Globus pallidus (tissue), 1 donor: ENCODE data around the gene SUSD1.
"Not testable (repeated sequence)": the region's sequence is repeated elsewhere in the genome, so short reads cannot be mapped to it uniquely, and the experiment has no call there.

ENCODE experiments used
- DNase-seq: peaks from one replicate; pipeline ENCODE4 v3.0.0-alpha.2; 2015; ENCODE audit warnings: low spot score

Gene SUSD1

DNA sequence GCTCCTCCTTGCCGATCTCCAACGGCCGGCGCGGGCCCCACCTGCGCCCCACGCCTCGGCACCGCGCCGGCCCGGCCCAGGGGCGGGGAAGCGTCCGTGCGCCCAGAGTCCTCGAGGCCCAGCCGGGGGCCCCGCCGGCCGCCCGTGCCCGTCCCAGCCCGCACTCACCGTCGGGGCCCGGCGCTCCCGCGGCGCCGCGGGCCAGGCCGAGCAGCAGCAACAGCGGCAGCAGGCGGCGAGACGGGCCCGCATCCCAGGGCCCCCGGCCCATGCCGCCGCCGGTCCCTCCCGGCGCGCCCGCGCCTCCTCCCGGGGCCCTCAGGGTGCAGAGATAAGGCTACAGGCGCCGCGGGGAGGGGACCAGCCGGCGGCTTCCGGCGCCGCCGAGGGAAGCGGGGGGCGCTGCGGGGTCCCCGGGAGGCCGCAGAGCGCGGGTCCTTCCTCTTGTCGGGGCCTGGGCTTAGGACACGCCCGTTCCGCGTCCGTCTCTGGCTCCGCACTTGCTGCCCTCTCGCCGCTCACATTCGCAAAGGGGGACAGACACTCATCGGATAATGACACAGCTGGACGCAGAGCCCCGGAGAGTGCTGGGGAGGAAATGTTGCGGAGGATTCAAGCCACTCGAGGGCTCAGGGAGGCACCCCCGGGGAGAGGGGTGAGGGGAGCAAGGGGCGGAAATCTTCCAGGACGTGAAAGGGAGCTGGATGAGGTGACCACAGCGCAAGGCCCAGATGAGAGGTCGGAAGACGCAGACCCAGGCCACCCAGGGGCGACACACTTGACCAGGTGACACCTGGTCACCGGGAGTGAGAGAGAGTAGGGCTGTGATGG lies at the start of gene SUSD1:
Gene SUSD1, minus strand, starts transcription at position 333 of the 831 bp plus-strand sequence. Its CDS starts 62 bp downstream, at position 271.
- DNase-seq, result no peak

DNA sequence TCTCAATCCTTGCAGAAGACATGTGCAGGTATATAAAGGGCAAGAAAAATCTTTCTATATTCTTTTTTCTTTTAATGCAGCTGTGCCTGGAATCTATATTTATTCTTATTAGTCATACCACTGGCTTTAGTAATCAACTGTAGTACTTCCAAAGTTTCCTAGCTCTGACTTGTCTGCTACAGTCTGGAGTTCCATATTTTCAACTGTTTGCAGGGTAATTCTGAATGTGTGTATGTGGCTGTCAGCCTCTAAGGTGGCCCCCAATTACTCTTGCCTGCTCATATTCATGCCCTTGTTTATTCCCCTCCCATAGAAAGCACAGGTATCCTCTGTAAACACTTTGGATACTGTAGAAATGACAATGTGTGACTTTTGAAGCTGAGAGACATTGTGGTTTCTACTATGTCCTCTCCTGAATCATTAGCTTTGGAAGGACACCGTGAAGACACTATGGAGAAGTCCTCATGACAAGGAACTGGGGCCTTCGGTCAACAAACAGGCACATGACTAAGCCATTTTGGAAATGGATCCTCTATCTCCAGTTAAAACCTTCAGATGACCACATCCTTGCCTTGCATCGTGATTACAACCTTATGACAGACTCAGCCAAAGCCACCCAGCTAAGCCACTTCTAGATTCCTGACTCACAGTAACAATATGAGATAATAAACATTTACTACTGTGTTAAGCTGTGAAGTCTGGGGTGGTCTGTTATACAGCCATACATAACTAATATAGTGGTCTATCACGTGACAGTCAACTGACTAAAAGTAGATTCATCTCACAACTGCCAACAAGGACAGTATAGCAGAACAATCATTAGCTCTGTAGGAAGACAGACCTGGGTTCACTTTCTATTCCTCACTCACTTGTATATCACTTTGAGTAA lies 49.5 kb upstream of the SUSD1 start:
- DNase-seq, result no peak

- no peak for DNase-seq
These were observed 43.8 kb upstream of the SUSD1 start for GRCh38 chr9:112218908-112219307.

DNA sequence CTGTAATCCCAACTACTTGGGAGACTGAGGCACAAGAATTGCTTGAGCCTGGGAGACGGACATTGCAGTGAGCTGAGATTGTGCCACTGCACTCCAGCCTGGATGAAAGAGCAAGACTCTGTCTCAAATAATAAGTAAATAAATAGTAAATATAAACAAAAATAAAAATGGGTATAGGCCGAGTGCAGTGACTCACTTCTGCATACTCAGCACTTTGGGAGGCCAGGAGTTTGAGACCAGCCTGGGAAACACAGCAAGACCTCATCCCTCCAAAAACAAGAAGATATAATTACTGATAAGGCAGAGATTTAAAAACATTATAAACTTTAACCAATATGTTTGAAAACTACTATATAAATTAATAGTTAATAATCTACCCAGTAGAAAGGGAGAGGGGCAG lies 37.8 kb upstream of the SUSD1 start:
- DNase-seq, result no peak

DNA sequence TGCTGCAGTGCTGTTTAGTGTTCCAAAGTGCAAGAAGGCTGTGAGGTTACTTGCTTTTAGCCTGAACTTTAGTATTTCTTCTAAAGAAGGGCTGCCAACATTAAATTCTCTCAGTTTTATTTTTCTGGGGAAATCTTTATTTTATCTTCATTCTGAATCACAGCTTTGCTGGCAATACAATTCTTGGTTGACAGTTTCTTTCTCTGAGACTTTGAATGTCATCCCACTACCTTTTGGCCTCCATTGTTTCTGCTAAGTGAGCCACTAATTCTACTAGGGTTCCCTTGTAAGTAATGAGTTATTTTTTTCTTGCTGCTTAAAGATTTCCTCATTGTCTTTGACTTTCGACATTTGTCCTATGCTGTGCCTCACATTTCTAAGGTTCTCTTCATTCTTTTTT lies 32.4 kb upstream of the SUSD1 start:
- no peak for DNase-seq

GRCh38 chr9:112203536-112203935 lies 28.4 kb upstream of the SUSD1 start:
- DNase-seq, result no peak

- DNase-seq, result no peak
These were observed 25.6 kb upstream of the SUSD1 start for GRCh38 chr9:112200711-112201110.

DNA sequence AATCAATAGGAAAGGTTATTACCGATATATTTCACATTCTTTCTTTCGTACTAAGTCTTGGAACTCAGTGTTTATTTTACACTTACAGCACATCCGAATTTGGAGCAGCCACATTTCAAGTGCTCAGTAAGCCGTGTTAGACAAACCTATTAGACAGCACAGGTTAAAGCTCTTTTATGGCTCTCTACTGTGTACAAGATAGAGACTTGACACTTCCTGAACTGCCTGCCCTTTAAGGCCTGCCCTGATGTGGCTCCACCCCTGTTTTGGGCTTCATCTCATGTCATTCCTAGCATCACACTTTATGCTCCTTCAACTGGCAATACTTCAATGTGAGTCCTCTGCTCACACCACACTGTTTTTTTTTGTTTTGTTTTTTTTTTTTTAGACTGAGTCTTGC lies 23.5 kb upstream of the SUSD1 start:
- no peak for DNase-seq

DNA sequence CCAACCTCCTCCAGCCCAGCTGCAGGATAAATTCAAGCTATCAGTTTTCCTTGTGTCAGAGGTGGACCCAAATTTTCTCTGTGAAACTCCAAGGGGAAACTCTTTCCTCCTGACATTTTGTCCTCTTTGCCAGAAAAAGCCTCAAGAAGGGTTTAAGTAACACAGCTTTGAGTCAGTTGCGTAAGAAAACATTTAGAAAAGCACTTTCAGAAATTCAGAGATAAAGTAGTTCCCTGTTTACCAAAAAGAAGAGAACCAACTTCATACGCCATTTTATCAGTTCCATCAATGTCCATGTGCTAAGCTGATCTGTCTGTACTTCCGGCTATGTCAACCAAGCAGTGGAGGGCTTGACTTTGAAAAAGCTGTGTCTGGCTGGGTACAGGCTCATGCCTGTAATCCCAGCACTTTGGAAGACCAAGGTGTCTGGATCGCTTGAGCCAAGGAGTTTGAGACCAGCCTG lies 19.9 kb upstream of the SUSD1 start:
- no peak for DNase-seq

GRCh38 chr9:112193572-112194288 lies 18.6 kb upstream of the SUSD1 start:
- DNase-seq, result no peak

DNA sequence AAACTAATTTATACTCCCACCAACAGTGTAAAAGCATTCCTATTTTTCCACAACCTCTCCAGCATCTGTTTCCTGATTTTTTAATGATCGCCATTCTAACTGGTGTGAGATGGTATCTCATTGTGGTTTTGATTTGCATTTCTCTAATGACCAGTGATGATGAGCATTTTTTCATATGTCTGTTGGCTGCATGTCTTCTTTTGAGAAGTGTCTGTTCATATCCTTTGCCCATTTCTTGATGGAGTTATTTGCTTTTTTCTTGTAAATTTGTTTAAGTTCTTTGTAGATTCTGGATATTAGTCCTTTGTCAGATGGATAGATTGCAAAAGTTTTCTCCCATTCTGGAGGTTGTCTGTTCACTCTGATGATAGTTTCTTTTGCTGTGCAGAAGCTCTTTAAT lies 15.2 kb upstream of the SUSD1 start:
- DNase-seq, result not testable (repeated sequence)

DNA sequence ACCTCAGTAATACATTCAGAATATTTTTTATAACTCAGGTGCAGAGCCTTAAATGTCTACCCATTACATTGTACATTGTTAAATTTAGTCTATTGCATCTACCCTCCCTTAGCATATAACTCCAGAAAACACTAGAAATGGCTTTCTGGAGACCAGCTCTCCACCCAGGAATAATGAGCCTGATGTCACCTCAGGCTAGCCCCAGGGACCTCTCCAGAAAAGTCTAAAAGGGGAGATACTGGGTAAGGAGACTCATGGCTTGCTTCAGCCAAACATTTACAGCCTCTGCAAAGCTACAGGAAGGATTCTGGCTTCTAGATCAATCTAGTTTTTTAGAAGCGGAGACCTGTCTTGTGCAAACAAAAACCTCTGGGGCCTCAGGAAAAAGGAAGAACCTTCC lies 13.8 kb upstream of the SUSD1 start:
- DNase-seq, result no peak

DNA sequence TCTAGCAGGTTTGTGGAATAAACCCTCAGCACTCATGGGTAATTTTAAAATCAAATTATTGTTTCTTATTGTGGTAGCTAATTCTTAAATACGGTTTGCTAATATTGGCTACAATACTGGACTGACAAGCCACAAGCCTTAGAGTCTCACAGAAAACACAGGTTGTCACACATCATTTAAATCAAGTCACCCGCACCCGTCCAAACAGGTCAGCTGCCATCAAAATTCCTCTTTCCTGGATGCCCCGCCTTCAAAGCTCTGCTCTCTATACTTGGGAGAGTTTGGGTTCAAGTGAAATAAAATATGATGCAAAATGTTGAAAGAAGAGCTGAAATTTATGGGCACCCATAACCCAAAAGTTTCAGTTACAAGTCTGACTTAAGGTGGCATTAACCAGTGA lies 12.3 kb upstream of the SUSD1 start:
- no peak for DNase-seq

- DNase-seq, result no peak
These were observed 11.6 kb upstream of the SUSD1 start for GRCh38 chr9:112186695-112187094.

- no peak for DNase-seq
These were observed 9.8 kb upstream of the SUSD1 start for GRCh38 chr9:112184946-112185345.

- no peak for DNase-seq
These were observed 9.1 kb upstream of the SUSD1 start for GRCh38 chr9:112184221-112184620.

DNA sequence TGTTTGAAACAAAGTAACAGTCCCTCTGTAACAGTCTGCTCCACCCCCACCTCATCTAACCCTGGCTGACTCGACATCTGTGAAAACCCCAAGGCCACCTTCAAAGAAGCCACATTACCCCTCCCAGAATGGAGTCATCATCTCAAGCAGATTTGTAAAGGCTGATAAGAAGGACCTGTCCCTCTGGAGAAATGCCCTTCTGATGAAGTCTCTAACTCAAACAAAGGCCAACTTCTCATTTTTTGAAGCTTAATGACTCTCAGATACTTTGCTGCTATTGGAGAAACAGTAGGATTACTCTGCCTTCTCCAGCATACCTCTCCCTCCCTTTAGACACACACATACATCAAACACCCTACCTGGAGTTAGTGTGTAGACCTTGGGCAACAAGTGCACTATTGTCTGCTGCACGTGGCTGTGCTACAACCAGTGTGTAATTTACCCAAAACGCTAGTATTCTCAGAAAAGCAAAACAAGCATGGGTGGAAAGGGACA lies 5.3 kb upstream of the SUSD1 start:
- DNase-seq, result no peak

DNA sequence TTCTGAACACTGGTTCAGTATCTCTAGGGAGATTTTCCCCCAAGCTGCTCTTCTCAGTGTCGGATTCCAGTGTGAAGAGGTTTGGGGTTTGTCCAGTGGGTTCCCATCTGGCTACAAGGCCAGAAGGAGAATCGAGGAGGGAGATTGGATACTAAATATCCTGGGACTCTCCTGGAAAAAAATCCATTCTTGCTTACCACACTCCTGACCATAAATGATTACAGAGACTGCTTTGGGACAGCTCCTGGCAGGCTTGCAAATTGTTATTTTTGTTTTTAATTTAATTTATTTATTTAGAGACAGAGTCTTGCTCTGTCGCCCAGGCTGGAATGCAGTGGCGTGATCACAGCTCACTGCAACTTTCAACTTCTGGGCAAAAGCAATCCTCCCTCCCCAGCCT lies 4.7 kb upstream of the SUSD1 start:
- DNase-seq, result no peak

- no peak for DNase-seq
These were observed 1.4 kb upstream of the SUSD1 start for GRCh38 chr9:112176524-112176923.

DNA sequence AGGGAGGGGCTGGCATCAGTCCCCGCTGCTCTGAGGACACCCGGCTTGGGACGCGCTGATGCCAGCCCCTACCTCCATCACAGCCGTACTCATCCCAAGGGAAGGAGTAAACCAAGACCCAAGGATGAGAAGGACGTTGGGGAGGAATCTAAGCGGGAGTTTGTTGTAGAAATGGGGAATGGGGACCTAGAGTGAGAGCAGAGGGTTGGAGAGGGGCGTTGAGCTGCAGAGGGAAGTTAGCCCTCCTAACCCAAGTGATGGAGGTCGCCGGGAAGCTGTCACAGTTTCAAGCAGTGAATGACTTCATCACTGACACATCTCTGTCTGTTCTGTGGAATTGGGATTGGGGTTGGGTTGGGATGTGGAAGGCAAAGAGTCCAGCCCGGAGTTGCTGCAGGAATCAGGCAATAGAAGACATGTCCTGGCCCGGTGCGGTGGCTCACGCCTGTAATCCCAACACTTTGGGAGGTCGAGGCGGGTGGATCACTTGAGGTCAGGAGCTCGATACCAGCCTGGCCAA lies 759 bp upstream of the SUSD1 start:
- DNase-seq, result no peak

DNA sequence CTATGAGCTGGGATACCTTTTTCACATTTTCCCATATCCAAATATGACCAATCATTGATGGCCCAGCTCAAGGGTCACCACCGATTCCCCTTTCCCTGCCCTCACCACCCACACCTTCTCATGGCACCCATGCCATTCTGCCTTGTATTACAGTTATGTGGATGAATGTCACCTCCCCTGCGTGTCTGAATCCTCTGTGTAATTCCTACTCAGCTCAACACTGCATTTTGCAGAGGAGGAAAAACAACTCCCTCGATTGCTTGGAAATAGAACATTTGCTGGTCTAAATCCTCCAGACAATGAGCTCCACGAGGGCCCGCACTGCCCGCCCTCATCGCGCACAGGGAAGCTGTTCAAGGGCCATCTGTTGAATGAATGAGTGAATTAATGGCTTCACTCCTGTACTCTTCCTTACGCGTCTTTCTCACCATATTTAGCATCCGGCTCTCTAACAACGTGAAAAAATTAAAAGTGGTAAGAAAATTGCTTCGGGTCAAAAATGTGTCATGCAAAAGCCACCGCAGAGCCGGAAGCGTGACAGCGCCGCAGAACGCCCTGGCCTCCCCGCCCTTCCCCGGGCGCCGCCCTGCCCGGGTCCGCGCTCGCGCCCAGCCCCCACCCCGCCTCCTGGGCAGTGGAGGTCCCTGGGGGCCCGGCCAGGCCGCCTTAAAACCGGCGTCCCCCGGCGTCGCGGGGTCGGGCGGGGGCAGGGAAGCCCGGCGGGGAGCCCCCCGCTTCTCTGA lies 704 bp downstream of the SUSD1 start:
- no peak for DNase-seq
